COLO829 (cell line): ENCODE results near the gene RPP14.
"Not testable (repeated sequence)": the region's sequence is repeated elsewhere in the genome, so short reads cannot be mapped to it uniquely, and the experiment has no call there.

Experiments used
- DNase-seq: peaks from one replicate; pipeline ENCODE4 v3.0.0; 2012; ENCODE audit warnings: low spot score

Gene RPP14

DNA sequence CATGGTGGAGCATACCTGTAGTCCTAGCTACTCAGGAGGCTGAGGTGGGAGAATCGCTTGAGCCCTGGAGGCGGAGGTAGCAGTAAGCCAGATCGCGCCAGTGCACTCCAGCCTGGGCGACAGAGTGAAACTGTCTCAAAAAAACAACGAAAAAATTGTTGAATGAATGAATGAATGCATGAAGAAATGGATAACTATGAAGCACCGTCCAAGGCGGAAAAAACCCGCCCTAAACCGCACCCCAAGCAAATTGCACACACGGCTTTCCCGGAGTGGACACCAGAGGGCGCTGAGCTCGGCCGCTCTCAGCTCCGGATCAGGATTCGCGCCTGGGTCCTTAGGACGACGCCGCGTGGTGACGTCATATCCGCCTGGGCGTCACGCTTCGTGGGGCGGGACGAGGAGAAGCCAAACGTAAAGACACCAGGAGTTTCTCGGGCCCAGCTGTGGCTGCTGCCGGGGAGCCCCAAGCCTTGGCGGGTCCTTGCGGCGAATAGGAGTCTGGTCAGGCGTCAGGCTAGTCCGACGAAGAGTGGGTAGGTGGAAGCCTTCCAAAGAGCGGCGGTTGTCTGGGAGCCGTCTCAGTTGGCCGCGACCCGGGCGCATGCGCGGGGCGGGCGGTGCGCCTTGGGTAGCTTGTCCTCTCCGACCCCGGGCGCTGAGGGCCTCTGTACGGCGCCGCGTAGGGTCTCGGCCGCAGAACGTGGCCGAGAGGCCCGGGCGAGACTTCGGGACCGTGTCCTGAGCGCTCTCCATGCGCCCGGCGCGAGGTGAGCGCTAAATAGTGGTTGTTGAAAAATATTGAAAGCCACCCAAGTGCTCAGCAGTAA lies at the start of gene RPP14, which contains the start of gene HTD2:
Gene RPP14, plus strand, starts transcription at position 364 of the 830 bp plus-strand sequence. CDS start 4,085 bp downstream, outside the sequence.
Gene HTD2, plus strand, starts transcription at position 639 of the 830 bp plus-strand sequence. CDS start 11,094 bp downstream, outside the sequence.
- peak; percentile 99 for DNase-seq

DNA sequence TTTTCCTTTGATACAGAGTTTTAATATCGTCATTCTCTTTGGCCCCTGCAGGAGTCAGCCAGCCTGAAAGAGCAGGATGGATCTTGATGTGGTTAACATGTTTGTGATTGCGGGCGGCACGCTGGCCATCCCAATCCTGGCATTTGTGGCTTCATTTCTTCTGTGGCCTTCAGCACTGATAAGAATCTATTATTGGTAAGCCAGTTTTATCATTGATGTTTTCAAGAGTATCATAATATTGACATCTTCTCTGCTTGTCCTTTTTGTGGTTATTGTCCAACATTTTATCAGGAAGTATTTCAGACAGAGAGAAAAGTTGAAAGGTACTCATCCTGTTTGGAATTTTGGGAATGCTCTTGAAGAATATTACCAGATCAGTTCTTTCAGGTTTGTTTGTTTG lies 49.5 kb upstream of the RPP14 start:
- no peak for DNase-seq

DNA sequence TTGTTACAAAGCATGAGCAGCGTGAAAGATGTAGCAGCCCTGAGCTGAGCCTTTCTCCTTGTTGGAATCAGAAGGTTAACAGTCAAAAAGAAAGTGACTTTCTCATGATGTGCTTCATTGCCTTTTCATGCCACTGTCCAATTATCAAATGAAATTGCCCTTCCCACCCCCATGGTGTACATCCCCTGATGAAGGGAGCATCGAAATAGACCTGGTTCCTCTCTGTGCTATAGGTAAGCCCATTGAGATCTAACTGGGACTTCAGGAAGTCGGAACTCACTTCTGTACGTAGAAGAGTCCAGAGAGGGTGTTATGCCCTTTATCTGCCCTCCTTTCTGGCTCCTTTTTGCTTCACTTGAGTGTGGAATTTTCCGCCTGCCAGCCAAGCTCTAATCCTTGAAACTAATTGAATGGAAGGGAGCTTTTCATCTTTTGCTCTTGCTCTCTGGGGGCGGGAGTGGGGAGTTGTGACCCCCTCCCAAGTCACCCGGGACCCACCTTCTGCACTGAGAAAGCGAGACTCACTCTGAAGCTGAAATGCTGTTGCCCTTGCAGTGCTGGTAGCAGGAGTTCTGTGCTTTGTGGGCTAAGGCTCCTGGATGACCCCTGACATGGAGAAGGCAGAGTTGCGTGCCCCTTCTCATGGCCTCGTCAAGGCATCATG lies 47.5 kb upstream of the RPP14 start:
- DNase-seq: no peak

DNA sequence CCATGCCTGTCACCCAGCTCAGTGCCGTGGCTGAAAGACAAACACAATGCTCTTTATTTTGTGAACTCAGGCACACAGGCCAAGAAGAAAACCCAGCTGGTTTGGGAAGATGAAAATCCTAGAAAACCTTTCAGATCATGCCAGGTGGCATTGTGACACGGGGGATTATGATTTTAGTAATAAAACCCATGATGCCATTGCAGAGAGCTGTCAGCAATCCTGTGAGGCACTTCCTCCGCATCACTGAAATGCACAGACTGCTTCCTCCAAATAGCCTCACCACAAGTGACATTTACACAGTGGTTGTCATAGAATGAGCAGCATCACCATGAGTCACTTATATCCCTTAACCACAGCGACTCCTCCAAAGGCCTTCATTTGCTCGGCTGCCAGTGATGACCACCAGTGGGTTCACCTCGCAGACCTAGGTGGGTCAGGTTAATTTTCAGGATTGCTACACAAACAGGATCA lies 45.7 kb upstream of the RPP14 start:
- DNase-seq: peak; percentile 52

DNA sequence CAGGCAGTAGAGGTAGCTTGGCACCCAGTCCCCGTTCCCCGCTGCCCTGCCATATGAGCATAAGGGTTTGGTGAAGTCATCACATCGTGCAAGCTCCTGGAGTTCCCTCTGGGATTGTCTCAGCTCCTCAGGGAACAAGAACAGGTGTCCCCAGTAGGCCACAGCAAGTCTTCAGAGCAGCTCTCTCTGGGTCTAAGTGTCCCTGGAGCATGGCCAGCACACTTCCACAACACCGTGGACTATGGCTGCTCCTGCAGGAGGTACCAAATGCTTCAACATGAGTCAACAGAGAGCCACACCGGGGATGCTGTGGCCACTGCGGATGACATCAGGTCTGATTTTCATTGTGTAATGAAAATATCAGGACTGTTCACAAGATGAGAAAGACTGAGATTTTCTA lies 45.3 kb upstream of the RPP14 start:
- no peak for DNase-seq

DNA sequence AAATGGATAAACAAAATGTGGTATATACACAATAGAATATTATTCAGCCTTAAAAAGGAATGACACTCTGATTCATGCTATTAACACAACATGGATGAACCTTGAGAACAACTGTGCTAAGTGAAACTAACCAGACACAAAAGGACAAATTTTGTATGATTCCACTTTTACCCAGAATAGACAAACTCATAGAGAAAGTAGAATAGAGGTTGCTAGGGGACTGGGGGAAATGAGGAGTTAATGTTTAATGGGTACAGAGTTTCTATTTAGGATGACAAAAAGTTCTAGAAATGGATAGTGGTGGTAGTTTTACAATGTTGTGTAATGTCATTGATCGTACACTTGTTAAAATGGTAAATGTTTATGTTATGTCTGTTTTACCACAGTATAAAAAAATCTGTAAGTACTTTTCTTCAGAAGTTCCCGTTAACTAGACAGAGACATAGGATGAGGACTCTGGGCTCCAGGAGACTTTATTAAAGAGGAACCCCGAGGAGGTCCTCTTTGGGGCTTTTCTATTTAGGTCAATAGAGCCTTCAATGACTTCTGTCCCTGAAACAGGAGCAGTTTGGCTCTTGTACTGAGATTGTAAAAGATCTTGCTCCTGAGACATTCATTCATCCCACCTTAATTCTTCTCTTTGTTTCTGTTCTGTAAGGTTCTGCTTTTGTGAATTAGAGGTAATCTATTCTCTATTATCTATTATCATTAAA lies 43.9 kb upstream of the RPP14 start:
- DNase-seq: no peak

DNA sequence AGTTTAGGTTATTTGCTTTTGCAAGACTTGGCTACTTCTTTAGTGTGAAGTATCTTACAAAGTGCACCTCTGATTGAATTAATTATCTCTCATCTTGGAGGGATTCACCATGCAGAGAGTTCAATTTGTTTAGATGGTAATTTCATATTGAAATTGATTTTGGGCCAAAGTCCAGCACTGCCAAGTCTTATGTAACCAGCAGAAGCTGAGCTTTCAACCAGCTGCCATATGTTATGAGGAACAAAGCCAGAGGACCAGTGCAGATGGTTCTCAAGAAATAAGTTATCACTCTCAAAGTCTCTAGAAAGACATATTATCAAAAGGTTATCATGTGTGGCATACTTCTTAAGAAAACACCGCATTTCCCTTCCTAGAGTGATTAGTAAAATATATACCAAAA lies 39.5 kb upstream of the RPP14 start:
- no peak for DNase-seq

DNA sequence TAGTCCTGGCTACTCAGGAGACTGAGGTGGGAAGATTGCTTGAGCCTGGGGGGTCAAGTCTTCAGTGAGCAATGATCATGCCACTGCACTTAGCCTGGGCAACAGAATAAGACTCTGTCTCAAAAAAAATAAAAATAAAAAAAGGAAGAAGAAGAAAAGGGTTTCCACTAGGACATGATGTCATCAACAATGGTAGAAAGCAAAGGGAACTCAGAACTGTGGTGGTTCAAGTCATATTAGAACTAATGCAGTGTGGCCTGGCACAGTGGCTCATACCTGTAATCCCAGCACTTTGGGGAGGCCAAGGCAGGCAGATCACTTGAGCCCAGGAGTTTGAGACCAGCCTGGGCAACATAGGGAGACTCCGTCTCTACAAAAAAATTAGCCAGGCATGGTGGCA lies 38.5 kb upstream of the RPP14 start:
- not testable (repeated sequence) for DNase-seq

DNA sequence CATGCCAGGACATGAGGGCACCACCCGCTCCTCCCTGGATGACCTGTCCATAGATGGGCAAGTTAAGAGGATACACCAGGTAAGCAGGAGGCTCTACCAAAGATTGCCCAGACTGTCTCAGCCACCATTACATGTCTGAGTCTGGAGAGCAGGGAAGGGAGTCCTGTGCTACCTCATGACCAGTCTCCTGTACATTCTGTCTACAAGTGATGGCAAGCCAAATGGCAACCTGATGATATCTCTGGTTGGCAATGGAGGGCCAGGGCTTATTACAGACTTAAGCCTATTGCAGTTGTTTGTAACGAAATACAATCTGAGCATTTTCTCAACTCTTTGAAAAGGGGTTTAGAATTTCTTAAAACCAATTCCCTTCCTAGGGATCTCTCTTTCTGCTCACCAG lies 36.7 kb upstream of the RPP14 start:
- DNase-seq: no peak

DNA sequence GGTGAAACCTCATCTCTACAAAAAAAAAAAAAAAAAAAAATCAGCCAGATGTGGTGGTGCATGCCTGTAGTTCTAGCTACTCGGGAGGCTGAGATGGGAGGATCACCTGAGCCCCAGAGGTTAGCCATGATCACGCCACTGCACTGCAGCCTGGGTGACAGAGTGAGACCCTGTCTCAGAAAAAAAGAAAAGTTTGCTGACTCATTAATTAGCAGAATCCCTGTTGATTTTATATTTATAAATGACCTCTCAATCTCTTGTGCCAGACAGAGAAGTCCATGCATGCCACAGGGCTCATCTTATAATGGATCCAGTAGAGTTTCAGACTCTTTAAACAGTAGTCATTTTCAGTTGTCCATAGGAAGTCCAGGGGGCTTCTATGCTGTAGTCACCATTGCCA lies 35.6 kb upstream of the RPP14 start:
- no peak for DNase-seq

DNA sequence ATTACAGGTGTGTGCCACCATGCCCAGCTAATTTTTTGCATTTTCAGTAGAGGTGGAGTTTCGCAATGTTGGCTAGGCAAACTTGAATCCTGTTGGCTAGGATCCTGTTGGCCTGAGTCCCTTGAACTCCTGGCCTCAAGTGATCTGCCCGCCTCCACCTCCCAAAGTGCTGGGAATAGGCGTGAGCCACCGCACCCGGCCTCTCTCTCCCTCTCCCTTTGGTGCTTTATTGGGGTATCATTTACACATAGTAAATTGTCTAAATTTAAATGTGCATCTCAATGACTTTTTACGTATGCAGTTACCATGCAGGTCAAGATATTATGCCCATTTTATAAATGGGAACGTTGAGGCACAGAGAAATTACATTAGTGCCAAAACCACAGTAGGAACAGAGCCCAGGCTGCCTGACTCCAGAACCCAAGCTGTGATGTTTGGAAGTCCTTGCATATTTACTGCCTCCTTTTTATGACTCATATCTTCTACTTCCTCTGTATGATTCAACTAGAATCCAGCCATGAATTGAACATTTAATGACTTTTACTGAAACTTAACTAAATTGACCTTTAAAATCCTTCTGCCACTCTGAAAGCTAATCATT lies 34.0 kb upstream of the RPP14 start:
- DNase-seq: peak; percentile 98

DNA sequence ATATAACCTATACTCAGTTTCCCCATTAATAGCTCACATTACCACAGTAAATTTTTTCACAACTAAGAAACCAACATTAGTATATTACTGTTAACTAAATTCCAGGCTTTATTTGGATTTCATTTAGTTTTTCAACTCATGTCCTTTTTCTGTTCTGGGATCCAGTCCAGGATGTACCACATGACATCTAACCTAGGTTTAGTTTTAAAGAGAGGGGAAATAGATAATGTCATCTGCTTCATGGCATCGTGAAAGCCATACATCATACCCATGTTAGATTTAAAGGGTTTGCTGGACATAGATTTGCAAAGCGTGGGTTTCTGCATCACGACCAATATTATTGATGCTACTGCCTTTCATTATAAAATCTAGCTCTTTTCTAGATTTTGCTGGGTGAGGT lies 33.2 kb upstream of the RPP14 start:
- no peak for DNase-seq

DNA sequence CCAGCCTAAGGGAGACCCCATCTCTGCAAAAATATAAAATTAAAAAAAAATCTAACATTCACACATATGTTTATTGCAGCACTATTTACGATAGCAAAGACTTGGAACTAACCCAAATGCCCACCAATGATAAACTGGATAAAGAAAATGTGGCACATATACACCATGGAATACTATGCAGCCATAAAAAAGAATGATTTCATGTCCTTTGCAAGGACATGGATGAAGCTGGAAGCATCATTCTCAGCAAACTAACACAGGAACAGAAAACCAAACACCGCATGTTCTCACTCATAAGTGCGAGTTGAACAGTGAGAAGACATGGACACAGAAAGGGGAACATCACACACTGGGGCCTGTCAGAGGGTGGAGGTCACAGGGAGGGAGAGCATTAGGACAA lies 32.7 kb upstream of the RPP14 start:
- DNase-seq: not testable (repeated sequence)

DNA sequence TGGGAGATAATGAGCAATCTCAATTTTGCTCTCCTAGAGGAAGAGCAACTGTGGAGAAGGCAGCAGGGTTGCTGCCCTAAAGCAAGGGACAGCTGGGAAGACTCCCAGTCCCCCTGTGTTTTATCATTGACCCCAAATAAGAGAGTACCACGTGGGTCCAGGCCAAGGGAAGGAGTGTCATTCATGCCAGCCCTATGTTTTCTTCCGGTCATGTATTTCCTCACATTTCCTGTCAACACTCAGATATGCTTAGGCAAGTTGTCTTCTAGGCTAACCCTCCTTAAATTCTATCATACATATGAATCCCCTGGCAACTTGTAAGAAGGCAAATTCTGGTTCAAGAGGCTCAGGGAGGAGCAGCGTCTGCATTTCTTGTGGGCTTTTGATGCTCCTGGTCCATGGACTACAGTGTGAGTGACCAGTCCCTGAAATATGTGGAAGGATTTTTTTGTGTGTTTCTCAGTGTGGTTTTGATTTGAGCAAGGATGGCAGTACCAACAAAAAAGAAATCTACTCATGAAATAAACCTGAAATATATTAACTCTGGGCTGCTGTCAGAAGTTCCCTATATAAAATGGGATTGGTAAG lies 31.9 kb upstream of the RPP14 start:
- no peak for DNase-seq

DNA sequence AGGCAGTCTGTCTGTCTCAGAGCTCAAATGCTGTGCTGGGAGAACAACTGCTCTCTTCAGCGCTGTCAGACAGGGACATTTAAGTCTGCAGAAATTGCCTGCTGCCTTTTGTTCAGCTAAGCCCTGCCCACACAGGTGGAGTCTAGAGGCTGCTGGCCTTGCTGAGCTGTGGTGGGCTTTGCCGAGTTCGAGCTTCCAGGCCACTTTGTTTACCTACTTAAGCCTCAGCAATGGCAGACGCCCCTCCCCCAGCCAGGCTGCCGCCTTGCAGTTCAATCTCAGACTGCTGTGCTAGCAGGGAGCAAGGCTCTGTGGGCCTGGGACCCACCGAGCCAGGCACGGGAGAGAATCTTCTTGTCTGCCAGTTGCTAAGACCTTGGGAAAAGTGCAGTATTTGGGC lies 25.0 kb upstream of the RPP14 start:
- DNase-seq: no peak

DNA sequence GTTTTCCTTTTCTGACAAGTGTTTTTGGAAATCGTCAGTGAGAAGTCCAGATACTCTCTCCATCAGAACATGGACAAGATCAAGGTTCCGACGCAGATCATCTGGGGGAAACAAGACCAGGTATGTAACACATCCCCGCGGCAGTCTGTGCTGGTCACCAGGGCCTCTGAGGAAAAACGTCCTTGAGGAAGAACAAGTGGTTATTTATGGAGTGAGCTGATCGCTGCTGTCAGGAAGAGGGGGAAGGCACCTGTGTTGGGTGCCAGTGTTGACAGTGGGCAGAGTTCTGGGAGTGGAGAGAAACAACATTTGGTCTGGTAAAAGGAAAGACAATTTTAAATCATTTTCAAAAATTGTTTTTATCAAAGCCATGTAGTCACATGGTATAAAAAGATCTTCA lies 20.7 kb upstream of the RPP14 start:
- DNase-seq: no peak

DNA sequence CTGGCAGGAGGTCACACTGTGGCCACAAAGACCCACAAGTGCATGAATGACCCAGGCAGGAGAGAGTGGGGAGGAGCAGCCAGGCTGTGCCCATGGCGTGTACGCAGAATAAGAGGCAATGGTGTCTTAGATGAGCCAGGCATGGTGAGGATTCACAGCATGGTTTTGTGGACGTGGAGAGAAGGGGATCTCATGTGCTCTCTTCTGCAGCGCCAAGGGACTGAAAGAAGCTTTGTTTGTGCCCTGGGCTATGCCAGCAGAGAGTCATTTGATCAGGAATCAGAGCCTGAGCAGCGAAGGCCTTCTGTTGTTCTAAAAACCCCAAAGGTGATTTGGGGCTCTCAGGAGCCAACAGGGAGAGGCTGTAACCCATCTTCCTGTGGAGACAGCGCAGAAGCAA lies 18.7 kb upstream of the RPP14 start:
- DNase-seq: peak; percentile 45

DNA sequence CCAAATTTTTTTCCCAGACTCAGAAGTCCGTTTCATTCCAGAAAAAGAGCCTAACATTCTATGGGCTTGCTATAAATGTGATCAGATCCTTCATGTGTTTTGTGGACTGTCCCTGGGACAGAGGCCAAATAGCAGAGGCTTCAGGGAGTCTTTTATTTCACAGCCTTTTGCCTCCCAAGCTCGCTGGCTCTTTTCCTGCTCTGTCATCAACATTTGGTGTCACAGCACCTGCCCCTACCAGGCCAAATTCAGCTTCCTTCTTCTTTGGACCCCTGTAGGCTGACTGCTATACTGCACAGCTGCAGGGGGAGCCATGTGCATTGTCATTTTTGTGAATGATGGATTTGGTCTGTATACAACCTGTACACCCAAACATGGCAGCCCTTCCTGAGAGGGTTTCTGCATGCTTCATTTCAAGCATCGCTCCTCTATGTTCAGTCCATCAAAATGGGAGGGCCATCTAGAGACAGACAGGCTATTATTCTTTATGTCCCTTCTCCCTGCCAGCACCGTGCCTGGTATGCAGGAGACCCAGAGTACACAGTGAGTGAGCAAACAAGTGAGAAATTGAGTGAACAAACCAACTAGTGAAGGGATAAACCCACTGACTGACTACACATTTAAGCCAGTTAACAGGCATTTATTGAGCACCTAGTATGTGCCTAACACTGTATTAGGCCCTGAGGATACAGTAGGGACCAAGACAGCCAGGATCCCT lies 17.9 kb upstream of the RPP14 start:
- DNase-seq: no peak

DNA sequence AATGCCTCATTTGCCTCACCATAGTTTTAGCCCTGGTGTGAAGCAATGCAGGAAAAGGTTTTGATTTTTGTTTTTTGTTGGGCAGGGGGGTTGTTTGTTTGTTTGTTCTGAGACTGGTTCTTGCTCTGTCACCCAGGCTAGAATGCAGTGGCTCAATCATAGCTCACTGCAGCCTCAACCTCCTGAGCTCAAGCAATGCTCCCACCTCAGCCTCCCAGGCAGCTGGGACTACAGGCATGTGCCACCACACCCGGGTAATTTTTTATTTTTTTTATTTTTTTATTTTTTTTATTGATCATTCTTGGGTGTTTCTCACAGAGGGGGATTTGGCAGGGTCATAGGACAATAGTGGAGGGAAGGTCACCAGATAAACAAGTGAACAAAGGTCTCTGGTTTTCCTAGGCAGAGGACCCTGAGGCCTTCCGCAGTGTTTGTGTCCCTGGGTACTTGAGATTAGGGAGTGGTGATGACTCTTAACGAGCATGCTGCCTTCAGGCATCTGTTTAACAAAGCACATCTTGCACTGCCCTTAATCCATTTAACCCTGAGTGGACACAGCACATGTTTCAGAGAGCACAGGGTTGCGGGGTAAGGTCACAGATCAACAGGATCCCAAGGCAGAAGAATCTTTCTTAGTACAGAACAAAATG lies 17.0 kb upstream of the RPP14 start:
- not testable (repeated sequence) for DNase-seq

DNA sequence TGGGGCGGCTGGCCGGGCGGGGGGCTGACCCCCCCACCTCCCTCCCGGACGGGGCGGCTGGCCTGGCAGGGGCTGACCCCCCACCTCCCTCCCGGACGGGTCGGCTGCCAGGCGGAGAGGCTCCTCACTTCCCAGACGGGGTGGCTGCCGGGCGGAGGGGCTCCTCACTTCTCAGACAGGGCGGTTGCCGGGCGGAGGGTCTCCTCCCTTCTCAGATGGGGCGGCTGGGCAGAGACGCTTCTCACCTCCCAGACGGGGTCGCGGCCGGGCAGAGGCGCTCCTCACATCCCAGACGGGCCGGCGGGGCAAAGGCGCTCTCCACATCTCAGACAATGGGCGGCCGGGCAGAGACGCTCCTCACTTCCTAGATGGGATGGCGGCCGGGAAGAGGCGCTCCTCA lies 15.6 kb upstream of the RPP14 start:
- DNase-seq: not testable (repeated sequence)
